Left lobe of liver (tissue), 2 donors: ENCODE measurements around the gene LPIN2. TPM values are rescaled to one million over a fixed set of nuclear protein-coding genes. Genes with fewer than 3 reads are reported as not detected.
"Not testable (repeated sequence)": the region's sequence is repeated elsewhere in the genome, so short reads cannot be mapped to it uniquely, and the experiment has no call there.

Experiments
- ATAC-seq: fragments of 200-7000 bp; cut with Tn5 transposase; one replicate; pipeline ENCODE4 v1.9.1; 2020; ENCODE audit warnings: mild to moderate bottlenecking, moderate library complexity
- DNase-seq: peaks from one replicate; pipeline ENCODE4 v3.0.0-alpha.2; 2020; ENCODE audit warnings: low spot score
- total RNA-seq: library from RNA; stranded (reverse); gene quantifications from one replicate; pipeline ENCODE4 v1.2.1, GENCODE V29; 2021
- donor health status: DM: no; HTN: no; CAD: no; lungs with moderate emphysema.
- donor health status: DM: no; HTN: yes; CAD: no.

Gene LPIN2, protein sequence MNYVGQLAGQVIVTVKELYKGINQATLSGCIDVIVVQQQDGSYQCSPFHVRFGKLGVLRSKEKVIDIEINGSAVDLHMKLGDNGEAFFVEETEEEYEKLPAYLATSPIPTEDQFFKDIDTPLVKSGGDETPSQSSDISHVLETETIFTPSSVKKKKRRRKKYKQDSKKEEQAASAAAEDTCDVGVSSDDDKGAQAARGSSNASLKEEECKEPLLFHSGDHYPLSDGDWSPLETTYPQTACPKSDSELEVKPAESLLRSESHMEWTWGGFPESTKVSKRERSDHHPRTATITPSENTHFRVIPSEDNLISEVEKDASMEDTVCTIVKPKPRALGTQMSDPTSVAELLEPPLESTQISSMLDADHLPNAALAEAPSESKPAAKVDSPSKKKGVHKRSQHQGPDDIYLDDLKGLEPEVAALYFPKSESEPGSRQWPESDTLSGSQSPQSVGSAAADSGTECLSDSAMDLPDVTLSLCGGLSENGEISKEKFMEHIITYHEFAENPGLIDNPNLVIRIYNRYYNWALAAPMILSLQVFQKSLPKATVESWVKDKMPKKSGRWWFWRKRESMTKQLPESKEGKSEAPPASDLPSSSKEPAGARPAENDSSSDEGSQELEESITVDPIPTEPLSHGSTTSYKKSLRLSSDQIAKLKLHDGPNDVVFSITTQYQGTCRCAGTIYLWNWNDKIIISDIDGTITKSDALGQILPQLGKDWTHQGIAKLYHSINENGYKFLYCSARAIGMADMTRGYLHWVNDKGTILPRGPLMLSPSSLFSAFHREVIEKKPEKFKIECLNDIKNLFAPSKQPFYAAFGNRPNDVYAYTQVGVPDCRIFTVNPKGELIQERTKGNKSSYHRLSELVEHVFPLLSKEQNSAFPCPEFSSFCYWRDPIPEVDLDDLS
- total RNA-seq = 58.9 TPM

DNA sequence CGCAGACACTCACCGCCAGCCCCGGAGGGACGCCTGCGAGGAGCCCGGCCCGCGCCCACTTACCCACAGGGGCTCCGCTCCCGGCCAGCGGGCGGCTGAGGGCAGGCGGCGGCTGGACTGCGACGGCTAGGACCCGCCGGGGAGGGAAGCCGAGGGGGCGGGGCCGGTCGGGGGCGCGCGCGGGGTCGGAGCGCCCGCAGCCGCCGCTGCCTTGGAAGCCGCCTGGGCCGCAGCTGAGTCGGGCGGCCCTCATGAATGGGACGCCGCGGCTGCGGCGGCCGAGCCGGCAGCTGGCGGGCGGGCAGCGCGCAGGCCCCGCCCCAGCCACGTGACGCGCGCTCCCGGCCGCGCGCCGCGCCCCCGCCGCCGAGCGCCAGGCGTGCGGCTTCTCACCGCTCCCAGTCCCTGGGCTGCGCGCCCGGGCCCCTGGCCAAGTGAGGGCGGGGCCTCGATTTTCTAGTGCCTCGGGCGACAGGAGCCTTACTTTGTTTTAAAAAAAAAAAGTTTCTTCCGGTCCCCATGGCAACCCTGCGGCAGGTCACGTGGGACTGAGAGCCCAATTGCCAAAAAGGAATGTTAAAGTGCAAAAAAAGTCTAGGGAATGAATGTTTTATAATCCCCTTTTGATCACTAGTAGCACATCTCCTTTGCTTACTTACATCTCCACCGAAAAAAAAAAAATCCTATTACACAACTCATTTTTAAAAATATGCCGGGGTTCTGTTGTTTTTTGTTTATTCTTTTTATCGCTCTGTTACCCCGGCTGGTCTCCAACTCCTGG lies at the start of gene LPIN2:
Gene LPIN2, minus strand, starts transcription at position 121 of the 781 bp plus-strand sequence. CDS start 52,304 bp downstream, outside the sequence.
- ATAC-seq = peak; percentile 83
- peak; percentile 100 for DNase-seq

DNA sequence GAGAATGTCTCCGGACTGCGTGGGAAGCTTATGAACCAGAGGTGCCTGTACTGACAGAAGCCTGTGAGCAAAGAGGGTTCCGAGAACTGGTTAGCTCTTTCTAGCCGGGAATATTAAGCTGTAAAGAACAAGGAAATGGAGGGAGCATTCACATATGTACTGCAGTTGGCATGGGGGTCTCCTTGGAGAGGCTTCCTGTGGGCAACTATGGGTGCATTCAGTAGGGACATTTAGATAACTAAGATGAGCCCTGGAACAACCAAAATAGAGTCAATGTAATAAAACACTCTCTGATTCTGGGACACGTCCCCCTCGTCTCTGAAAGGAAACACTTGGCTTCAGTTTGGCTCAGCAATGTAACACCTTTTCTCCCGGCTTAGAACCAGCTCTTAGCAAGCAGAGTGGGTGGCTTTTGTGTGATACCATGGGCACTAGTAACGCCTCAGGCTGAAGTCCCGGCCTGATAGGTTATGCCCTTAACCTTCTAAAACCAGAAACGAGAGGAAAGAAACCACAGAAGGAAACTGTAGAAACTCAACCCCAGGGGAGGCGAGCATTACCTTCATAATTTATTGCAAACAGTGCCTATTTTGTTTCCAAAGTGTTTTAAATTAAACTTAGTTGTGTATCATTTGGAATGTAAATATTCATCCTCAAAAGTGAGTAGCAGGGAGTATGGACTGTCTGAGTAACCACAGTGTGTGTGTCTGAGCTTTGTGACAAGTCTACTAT lies 48.8 kb upstream of the LPIN2 start:
- peak; percentile 21 for DNase-seq
- ATAC-seq = no peak

DNA sequence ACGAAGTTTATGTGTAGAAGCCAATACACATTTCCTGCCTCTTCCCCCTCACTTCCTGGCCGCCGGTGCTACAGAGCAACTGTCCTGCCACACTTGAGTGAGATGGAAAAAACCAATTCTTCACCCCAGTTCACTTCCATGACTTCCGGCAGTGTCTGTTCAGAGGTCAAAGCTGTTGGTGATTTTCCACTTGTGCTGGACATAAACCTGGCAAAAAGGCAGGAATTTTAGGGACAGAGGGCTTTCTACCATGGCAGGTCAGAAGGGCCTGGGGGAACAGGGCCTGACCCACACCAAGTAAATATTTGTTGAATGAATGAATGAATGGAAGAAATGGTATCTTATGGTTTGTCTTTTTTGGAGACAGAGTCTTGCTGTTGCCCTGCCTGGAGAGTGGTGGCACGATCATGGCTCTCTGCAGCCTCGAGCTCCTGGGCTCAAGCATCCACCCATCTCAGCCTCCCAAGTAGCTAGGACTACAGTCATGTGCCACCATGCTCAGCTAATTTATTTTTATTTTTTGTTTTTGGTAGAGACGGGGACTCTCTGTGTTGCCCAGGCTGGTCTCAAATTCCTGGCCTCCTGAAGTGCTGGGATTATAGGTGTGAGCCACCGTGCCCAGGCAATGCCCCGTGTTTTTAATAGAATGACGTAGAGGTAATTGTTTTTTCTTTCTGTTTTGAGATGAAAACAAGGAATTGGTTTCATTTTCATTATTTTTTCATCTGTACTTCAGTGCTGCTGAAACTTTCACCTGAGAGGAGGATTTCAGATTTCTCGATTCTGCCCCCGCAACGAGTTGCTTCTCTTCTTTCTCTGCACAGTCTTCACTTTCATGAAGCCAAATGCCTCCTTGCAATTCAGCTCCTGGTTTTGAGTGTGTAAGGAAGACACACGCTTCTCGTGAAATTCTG lies 48.0 kb upstream of the LPIN2 start:
- peak; percentile 55 for DNase-seq
- peak; percentile 72 for ATAC-seq

DNA sequence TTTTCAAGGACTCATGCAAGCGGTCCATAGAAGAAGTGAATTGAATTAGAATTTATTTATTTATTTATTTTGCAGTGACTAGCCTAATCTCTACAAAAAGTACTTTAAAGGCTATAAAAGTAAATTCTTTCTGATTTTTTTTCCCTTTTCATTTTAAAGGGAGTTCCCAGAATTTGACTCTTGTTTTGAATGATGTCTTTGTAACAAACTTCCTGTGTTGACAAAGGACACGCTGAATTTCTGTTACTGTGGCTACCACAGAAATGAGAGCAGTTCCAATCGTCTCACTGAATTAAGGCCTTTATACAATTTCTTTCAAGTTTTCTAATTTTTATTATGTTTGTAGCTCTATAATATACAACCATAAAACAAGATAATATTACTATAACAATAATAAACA lies 46.3 kb upstream of the LPIN2 start:
- no peak for DNase-seq
- no peak for ATAC-seq

DNA sequence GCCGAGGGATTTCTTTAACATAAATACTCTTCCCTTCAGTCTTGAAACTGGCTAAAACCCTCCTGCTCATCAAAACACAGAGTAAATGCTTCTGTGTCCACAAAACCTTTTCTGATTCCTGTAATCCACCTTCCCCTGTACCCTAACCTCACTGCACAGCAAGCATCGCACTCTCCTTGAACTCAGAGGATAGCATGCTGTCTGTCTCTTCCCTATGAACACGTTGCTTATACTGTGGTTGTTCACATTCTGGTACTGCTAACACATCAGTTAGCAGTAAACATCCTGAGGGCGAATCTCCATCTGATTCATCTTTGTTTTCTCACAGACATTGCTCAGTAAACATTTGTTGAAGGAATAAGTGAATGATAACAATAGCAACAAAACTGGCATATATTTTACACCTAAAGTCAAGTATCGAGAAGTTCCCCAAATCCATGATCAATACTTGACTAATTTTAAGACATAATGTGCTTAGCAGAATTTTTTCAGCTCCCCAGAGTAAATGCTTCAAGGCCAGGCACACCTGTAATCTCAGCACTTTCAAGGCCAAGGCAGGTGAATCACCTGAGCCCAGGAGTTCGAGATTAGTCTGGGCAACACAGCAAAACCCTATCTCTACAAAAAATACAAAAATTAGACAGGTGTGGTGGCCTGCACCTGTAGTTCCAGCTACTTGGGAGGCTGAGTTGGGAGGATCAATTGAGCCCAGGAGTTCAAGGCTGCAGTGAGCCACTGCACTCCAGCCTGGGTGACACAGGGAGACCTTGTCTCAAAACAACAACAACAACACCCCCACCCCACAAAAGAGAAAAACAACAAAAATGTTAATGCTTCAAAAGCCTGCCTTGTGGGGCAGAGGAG lies 45.6 kb upstream of the LPIN2 start:
- ATAC-seq (no peak), DNase-seq (no peak)

DNA sequence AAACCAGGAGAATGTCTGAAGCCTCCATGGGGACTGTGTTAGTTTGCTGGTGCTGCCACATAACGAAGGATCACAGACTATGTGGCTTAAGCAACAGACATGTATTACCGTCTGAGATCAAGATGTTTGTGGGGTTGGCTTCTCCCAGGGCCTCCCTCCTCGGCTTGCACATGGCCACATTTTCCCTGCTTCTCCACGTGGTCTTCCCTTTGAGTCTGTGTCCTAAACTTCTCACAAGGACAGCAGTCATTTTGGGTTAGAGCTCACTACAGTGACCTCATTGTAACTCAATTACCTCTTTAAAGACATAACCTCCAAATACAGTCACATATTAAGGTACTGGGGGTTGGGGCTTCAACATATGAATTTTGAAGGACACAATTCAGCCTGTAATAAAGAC lies 44.6 kb upstream of the LPIN2 start:
- ATAC-seq (no peak), DNase-seq (no peak)

DNA sequence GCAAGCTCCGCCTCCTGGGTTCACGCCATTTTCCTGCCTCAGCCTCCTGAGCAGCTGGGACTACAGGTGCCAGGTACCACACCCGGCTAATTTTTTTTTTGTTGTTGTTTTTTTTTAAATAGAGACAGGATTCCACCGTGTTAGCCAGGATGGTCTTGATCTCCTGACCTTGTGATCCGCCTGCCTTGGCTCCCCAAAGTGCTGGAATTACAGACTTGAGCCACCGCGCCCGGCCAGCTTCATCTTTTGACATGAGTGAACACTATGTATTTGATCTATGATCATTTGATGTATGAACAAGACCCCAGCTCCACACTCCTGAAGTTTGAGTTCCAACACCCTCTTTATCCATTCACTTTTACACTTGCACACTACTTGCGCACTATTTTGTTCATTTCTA lies 43.4 kb upstream of the LPIN2 start:
- no peak for DNase-seq
- ATAC-seq = no peak

DNA sequence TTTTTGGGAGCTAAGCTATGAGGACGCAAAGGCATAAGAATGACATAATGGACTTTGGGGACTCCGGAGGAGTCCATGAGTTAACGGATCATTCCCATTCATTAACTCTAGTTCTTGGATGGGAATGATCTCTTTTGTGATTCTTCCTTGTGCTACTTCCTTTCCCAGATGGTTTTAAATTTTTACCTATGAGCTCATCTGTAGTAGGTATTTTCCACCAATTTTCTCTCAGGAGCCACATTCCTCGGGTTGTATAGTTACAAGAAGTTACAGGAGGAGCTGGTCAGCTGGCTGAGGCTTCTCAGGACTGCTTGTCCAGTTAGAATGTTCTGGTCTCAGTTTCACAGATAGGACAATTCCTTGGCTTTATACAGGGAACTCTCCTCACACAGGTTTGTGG lies 42.9 kb upstream of the LPIN2 start:
- ATAC-seq = no peak
- DNase-seq = no peak

DNA sequence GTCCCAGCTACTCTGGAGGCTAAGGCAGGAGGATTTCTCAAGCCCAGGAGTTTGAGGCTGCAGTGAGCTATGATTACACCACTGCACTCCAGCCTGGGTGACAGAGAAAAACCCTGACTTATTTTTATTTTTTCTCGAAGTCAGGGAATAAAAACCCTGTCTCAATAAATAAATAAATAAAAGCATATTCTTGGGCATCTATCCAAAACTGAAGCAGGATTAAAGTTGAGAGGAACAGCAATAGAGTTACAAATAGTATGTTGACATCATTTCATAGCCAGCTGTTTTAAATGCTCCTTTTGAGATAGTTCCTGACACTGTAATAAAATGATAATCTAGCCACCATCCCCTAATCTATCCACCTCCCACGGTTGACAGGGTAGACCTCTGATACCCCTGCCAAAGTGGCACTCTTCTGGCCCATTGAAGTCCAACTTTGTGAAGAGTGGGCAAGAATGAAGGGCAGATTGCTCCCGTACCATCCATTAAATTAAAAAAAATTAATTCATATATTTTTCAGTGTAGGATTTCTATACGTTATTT lies 42.3 kb upstream of the LPIN2 start:
- ATAC-seq (no peak), DNase-seq (no peak)

DNA sequence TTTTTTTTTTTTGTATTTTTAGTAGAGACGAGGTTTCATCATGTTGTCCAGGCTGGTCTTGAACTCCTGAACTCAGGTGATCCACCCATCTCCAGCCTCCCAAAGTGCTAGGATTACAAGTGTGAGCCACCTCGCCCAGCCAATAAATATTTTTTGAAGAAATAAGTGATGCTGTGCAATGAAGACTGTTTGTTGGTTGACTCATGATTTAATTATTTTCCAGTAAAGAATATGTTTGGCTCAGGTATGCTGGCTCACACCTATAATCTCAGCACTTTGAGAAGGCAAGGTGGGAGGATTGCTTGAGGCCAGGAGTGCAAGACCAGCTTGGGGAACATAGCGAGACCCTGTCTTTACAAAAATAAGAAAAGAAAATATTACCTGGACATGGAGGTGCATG lies 41.8 kb upstream of the LPIN2 start:
- no peak for DNase-seq
- ATAC-seq = no peak

DNA sequence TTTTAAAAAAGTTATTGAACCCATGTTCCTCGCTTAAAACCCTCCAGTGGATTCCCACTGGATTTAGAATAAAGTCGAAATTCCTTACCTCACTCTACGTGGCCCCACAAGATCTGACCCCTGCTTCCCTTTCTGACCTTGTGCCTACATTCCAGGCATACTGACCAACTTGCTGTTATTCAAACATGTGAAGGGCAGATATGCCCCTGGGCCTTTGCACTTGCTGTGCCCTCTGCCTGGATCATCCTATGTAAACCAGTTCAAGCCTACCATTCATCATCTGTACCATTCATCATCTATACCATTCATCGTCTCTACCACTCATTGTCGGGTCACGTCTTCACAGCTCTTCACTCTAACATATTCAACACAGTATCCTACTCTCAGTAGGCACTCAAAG lies 41.3 kb upstream of the LPIN2 start:
- DNase-seq = no peak
- no peak for ATAC-seq

DNA sequence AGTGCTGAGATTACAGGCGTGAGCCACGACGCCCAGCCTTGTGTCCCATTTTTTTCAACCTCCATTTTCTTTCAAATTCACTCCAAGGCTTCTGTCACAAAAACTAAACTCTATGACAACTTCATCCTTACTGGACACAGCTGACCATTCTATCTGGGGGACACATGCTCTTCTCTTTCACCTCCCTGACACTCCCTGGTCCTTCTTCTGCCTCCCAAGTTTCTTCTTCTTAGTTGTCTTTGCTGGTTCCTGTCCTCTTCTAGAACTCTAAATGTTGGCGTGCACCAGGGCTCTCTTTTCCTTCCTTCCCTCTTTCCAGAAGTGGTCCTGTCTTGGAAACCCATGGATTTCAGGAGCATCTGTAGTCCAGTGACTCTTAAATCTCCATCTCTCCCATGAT lies 40.1 kb upstream of the LPIN2 start:
- ATAC-seq (no peak), DNase-seq (no peak)

DNA sequence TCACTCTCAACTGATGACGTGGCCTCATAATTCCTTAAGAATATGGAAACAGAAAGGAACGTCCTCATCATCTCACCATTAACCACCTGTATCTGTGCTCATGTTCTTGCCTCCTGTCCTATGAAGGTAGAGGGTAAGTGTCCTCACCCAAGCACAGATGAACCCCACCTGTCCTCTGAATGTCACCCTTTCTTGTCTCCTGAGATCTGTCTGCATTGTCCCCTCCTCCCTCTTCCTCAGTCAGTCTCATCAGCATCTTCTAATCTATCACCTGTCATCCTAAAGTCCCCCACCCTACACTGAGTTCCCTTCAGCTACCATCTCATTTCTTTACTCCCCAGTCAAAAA lies 39.4 kb upstream of the LPIN2 start:
- DNase-seq (no peak), ATAC-seq (no peak)

DNA sequence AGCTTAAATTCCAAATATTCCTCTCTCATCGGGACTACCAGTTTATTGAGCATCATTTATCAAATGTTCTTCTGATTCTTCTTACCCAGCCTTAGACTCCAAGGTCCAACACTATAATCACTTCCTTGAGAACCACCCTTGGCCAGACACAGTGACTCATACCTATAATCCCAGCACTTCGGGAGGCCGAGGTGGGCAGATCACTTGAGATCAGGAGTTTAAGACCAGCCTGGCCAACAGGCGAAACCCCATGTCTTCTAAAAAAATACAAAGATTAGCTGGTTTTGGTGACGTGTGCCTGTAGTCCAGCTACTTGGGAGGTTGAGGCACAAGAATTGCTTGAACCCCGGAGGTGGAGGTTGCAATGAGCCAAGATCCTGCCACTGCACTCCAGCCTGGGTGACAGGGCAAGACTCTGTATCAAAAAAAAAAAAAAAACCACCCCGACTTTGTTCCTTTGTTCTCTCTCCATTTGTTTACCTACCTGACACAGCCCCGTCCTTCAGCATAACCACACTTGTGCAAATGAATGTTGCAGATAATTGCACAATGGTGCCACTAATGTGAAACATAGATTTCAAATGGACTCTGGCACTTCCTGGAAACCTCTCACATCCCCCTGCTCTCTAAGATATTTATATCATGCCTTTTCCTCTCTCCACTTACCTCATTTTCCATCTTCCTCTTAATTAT lies 38.9 kb upstream of the LPIN2 start:
- peak; percentile 89 for ATAC-seq

DNA sequence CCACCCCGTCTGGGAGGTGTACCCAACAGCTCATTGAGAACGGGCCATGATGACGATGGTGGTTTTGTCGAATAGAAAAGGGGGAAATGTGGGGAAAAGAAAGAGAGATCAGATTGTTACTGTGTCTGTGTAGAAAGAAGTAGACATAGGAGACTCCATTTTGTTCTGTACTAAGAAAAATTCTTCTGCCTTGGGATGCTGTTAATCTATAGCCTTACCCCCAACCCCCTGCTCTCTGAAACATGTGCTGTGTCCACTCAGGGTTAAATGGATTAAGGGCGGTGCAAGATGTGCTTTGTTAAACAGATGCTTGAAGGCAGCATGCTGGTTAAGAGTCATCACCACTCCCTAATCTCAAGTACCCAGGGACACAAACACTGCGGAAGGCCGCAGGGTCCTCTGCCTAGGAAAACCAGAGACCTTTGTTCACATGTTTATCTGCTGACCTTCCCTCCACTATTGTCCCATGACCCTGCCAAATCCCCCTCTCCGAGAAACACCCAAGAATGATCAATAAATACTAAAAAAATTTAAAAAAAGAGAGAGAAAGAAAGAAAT lies 37.0 kb upstream of the LPIN2 start:
- not testable (repeated sequence) for ATAC-seq, DNase-seq

More for the DNA sequence above, 38.9 kb upstream of the LPIN2 start:
- DNase-seq = peak; percentile 55

DNA sequence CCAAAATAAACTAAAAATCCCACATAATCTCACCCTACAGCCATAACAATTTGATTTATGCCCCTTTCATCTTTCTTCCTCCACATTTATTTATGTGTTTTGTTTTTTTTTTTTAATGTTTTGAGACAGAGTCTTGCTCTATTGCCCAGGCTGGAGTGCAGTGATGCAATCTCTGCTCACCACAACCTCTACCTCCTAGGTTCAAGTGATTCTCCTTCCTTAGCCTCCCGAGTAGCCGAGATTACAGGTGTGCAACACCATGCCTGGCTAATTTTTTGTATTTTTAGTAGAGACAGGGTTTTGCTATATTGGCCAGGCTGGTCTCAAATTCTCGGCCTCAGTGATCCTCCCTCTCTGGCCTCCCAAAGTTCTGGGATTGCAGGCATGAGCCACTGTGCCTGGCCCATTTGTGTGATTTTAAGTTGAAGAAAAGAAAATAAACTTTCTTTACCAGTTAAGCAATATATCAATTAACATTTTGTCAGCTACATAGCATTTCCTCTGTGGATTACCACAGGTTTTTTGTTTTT lies 35.9 kb upstream of the LPIN2 start:
- ATAC-seq (no peak), DNase-seq (no peak)

DNA sequence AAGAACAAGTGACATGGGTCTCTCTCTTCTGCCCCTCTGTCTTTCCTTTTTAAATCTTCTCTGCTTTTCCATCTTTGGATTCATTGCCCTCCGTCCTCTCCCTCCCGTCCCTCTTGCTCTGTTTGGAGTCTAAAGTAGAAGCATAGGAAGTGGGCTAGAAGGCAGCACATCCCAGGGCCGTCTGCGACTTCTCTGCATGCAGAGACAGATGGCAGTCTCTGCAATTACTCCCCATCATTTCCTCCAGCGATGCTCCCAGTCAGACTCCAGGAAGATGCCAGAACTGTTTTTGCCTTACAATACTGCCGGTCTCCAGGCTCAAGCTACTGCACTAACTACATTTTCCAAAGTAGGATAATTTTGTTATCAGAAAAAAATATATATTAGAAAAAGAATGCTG lies 35.2 kb upstream of the LPIN2 start:
- DNase-seq (peak; percentile 37), ATAC-seq (no peak)
